Caco-2 (cell line): ENCODE data around the gene MED13L. TPM values are rescaled to one million over a fixed set of nuclear protein-coding genes. Genes with fewer than 3 reads are reported as not detected.

Source experiments
- BruUV-seq: library from RNA; stranded (reverse); fragments of 400-500 nt; replicated peaks from 2 replicates; lab custom pipeline; 2021; lab: Mats Ljungman, UMichigan
- CTCF ChIA-PET: fragments of 300-600 bp; sonication (Branson Sonifier 250); formaldehyde crosslinking; loops from one replicate; lab custom pipeline; 2022; ENCODE audit warnings: antibody characterized with exemption; lab: Charles Lee
- POLR2A ChIA-PET: fragments of 300-600 bp; sonication (Branson Sonifier 250); formaldehyde crosslinking; loops from one replicate; lab custom pipeline; 2022; ENCODE audit warnings: antibody characterized with exemption; lab: Charles Lee
- DNase-seq, 2 experiments: peaks; one replicate each; pipeline versions ENCODE4 v3.0.0 to v3.0.0-alpha.2; 2020 to 2022
- H3K27me3 ChIP-seq: replicated peaks from 2 replicates; pipeline ENCODE4 v1.6.0; 2011; ENCODE audit warnings: low read length; ENCODE audit not compliant: control insufficient read depth, insufficient read depth
- H3K36me3 ChIP-seq: 2 replicates; pipeline ENCODE4 v1.5.1; 2011; ENCODE audit warnings: low read length; ENCODE audit not compliant: control insufficient read depth, insufficient read depth
- H3K4me1 ChIP-seq: fragments of 250-450 bp; sonication (Bioruptor Pico); 2 replicates; pipeline ENCODE4 v1.5.1; 2020; ENCODE audit warnings: mild to moderate bottlenecking
- H3K4me3 ChIP-seq: 2 replicates; pipeline ENCODE4 v1.5.1; 2011; ENCODE audit warnings: low read depth, mild to moderate bottlenecking, control low read depth, low read length
- H3K9me3 ChIP-seq: fragments of 250-450 bp; sonication (Bioruptor Pico); 2 replicates; pipeline ENCODE4 v1.5.1; 2020; ENCODE audit warnings: mild to moderate bottlenecking, moderate library complexity
- H3K27ac Mint-ChIP-seq: one replicate; pipeline ENCODE4 v1.8.0; 2022; ENCODE audit warnings: mixed read lengths; ENCODE audit not compliant: unreplicated experiment
- H3K27me3 Mint-ChIP-seq: one replicate; pipeline ENCODE4 v1.8.0; 2022; ENCODE audit warnings: mixed read lengths; ENCODE audit not compliant: insufficient read depth, unreplicated experiment
- H3K36me3 Mint-ChIP-seq: one replicate; pipeline ENCODE4 v1.8.0; 2022; ENCODE audit warnings: mild to moderate bottlenecking, mixed read lengths; ENCODE audit not compliant: insufficient read depth, unreplicated experiment
- H3K4me1 Mint-ChIP-seq: one replicate; pipeline ENCODE4 v1.8.0; 2022; ENCODE audit warnings: low read depth, mixed read lengths; ENCODE audit not compliant: unreplicated experiment
- H3K4me3 Mint-ChIP-seq: one replicate; pipeline ENCODE4 v1.8.0; 2022; ENCODE audit warnings: mild to moderate bottlenecking, moderate library complexity, mixed read lengths; ENCODE audit not compliant: unreplicated experiment
- H3K9me3 Mint-ChIP-seq: one replicate; pipeline ENCODE4 v1.8.0; 2022; ENCODE audit warnings: mixed read lengths; ENCODE audit not compliant: unreplicated experiment
- intact Hi-C: fragments of 100-400 bp; cut with micrococcal nuclease; formaldehyde crosslinking; loops from one replicate; pipeline ENCODE4 v1.10.0; 2022; ENCODE audit not compliant: unreplicated experiment
- total RNA-seq: library from RNA; stranded (reverse); gene quantifications from 2 replicates; pipeline ENCODE4 v1.2.3, GENCODE V29; 2022
- TF ChIP-seq, protein P1 (sequence below), 2 experiments: fragments of 200-600 bp in 1 of 2; IDR thresholded peaks; 1 replicate in 1 of 2; 2 replicates in 1 of 2; pipeline versions ENCODE4 v1.5.1 to v1.8.0; 2011 to 2022; ENCODE audit warnings: antibody characterized with exemption in 1 of 2, control low read depth in 1 of 2, inconsistent platforms in 1 of 2, low read depth in 1 of 2, low read length in 1 of 2, mild to moderate bottlenecking in 1 of 2, moderate library complexity in 1 of 2; ENCODE audit not compliant: insufficient read depth in 1 of 2, severe bottlenecking in 1 of 2, unreplicated experiment in 1 of 2

Gene MED13L
- total RNA-seq, 1 experiment from 2014 or later = 160 TPM

DNA sequence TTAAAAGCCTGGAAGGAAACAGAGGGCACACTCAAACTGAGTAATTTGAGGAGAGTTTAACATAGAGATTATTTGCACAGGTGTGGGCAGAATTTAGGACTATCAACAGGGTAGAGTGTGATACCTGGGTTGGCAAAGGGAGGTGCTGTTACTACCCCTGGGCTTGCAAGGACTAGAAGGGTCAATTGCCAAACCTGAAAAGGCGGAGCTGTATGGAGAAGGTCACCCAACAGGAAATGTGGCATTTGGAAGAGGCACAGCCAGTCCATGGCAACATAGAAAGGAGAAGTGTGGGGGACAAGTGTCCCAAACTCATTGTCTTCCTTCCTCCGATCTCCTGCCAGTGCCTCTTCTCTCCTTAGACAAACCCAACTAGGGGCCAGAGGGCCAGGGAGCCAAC is 21.6 kb upstream of the MED13L start:
- Mint-ChIP-seq H3K4me3 (no peak overlapping the region), H3K27ac (no peak overlapping the region)
- no peak for DNase-seq

DNA sequence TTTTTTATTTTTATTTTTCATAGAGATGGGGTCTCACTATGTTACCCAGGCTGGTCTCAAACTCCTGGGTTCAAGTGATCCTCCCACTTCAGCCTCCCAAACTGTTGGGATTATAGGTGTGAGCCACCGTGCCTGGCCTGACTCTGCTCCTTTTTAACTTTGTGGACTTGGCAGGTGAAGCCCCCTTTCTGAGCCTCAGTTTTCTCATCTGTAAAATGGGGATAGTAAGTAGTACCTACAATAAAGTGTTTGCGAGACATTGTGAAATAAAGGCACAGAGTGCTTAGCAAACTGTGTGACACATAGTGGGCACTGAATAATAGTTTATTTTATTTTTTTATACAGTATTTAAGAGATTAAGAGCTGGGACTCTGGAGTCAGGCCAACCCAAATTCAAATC is 21.1 kb upstream of the MED13L start:
- peaks cover 18% of the 10 kb centered on the region for H3K4me1 ChIP-seq

More for the DNA sequence above, 21.6 kb upstream of the MED13L start:
- intact Hi-C loops = no loop called here
- TF ChIP-seq, protein P1, sequence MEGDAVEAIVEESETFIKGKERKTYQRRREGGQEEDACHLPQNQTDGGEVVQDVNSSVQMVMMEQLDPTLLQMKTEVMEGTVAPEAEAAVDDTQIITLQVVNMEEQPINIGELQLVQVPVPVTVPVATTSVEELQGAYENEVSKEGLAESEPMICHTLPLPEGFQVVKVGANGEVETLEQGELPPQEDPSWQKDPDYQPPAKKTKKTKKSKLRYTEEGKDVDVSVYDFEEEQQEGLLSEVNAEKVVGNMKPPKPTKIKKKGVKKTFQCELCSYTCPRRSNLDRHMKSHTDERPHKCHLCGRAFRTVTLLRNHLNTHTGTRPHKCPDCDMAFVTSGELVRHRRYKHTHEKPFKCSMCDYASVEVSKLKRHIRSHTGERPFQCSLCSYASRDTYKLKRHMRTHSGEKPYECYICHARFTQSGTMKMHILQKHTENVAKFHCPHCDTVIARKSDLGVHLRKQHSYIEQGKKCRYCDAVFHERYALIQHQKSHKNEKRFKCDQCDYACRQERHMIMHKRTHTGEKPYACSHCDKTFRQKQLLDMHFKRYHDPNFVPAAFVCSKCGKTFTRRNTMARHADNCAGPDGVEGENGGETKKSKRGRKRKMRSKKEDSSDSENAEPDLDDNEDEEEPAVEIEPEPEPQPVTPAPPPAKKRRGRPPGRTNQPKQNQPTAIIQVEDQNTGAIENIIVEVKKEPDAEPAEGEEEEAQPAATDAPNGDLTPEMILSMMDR (IDR thresholded peaks at IDR 0.05; ENCODE audit: insufficient read depth in 1 of 2, low read depth in 1 of 2, low read length in 1 of 2, severe bottlenecking in 1 of 2, unreplicated experiment in 1 of 2) = no peak
- BruUV-seq = no TSS peak
- Mint-ChIP-seq H3K9me3 (peaks cover 20% of the 10 kb centered on the region), H3K27me3 (no peaks in the 10 kb centered on the region), H3K4me1 (peaks cover 30% of the 10 kb centered on the region), H3K36me3 (no peaks in the 10 kb centered on the region)
- Histone ChIP-seq H3K27me3 (no peaks in the 10 kb centered on the region), H3K36me3 (no peaks in the 10 kb centered on the region), H3K4me1 (peaks cover 16% of the 10 kb centered on the region), H3K4me3 (no peak overlapping the region), H3K9me3 (no peaks in the 10 kb centered on the region)
- ChIA-PET POLR2A (no interaction called here), CTCF (no interaction called here)

DNA sequence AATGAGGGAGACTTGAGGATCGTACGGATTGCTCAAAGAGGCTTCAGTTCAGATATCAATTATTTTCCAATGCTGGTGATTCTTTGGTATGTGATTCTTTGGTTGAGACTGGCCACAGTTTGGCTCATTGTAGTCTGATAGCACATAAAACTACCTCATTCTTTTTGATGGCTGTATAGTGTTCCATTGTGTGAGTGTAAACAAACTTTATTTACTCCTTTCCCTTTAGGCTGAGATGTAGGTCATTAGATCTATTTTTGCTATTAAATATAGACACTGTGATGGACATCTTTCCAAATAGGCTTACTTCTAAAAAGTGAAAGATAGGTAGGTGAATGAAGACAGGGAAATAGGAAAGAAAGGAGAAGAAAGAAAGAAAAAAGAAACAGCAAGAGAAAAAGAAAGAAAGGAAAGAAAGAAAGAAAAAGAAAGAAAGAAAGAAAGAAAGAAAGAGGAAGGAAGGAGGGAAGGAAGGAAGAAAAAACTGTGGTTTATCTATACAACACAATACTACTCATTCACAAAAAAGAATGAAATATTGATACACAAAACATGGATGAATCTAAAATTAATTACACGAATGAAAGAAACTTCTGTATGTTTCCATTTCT is 19.8 kb upstream of the MED13L start:
- POLR2A ChIA-PET = no interaction called here
- H3K36me3 ChIP-seq = no peaks in the 10 kb centered on the region
- Mint-ChIP-seq H3K4me3 (no peak overlapping the region), H3K27ac (no peak overlapping the region), H3K27me3 (no peaks in the 10 kb centered on the region), H3K36me3 (no peaks in the 10 kb centered on the region), H3K4me1 (peaks cover 26% of the 10 kb centered on the region), H3K9me3 (peaks cover 20% of the 10 kb centered on the region)
- intact Hi-C loops = no loop called here
- no peaks in the 10 kb centered on the region for H3K27me3 ChIP-seq
- no peak for DNase-seq
- H3K9me3 ChIP-seq = no peaks in the 10 kb centered on the region
- TF ChIP-seq, protein P1 (IDR thresholded peaks at IDR 0.05; ENCODE audit: insufficient read depth in 1 of 2, low read depth in 1 of 2, low read length in 1 of 2, severe bottlenecking in 1 of 2, unreplicated experiment in 1 of 2) = no peak
- CTCF ChIA-PET = no interaction called here
- peaks cover 25% of the 10 kb centered on the region for H3K4me1 ChIP-seq
- no TSS peak for BruUV-seq
- no peak overlapping the region for H3K4me3 ChIP-seq

More for the DNA sequence above, 21.1 kb upstream of the MED13L start:
- Mint-ChIP-seq H3K27me3 (no peaks in the 10 kb centered on the region), H3K4me1 (peaks cover 30% of the 10 kb centered on the region), H3K4me3 (no peak overlapping the region), H3K36me3 (no peaks in the 10 kb centered on the region), H3K9me3 (peaks cover 20% of the 10 kb centered on the region), H3K27ac (no peak overlapping the region)
- DNase-seq = no peak
- no TSS peak for BruUV-seq
- Histone ChIP-seq H3K4me3 (no peak overlapping the region), H3K36me3 (no peaks in the 10 kb centered on the region), H3K27me3 (no peaks in the 10 kb centered on the region), H3K9me3 (no peaks in the 10 kb centered on the region)
- intact Hi-C loops = no loop called here
- CTCF ChIA-PET = no interaction called here
- TF ChIP-seq, protein P1 (IDR thresholded peaks at IDR 0.05; ENCODE audit: insufficient read depth in 1 of 2, low read depth in 1 of 2, low read length in 1 of 2, severe bottlenecking in 1 of 2, unreplicated experiment in 1 of 2) = no peak
- POLR2A ChIA-PET = no interaction called here
